ENCODE results near the gene ZBP1. TPM values are rescaled to one million over a fixed set of nuclear protein-coding genes. Genes with fewer than 3 reads are reported as not detected.

ZBP1 gene
- total RNA-seq, 4 donors from 2014 or later = 0.08 to 1.7 (median 0.23) TPM

GRCh38 chr20:57652606-57653545, 32.6 kb upstream of the ZBP1 start:
- no peak for DNase-seq
- 81 to 82% methylated on average over 11 to 12 of the region's 28 CpGs for WGBS, 2 donors

DNA sequence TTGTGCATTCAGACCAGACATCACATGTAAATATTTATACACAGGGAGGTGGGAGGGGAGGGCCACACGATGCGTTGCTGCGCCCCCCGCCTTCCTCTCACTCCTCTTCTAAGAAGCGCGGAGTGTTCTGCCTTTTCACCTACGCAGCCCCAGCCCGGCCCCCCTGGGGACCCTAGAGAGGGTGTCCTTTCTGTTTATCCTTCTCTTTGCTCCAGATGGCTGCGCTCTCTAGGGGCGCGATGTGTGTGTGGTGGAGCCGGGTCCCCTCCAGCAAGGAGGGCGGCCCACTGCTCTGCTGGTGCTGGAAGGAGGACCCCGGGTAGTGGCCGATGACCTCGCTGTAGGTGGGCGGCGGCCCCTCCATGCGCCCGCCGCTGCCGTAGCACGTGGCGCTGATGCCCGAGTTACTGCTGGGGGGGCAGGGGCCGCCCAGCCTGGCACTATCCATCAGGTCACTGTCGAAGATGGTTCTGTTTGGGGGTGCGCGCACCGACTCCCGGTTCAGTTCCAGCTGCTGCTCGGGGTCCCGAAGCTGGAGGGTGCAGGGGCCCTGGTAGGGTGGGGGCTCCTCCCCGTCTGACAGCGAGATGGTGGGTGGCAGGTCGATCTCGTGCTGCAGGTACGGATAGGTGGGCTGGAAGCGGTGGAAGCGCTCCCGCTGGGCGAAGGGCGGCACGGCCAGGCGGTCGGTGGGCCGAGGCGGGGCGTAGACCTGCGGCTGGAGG, 31.8 kb upstream of the ZBP1 start:
- H3K27me3 ChIP-seq = no peaks in the 10 kb centered on the region
- no peaks in the 10 kb centered on the region for H3K9me3 ChIP-seq
- H3K27ac ChIP-seq = no peak overlapping the region
- DNase-seq = no peak
- intact Hi-C loops (cut with DNase I) = loop anchor here (5.0 to 10.0 kb wide), 2 partner anchors 443 to 530 kb away; no protein-coding TSS in a partner anchor
- no peak for TF ChIP-seq POLR2A (IDR thresholded peaks at IDR 0.05)
- TF ChIP-seq CTCF (IDR thresholded peaks at IDR 0.05) = no peak
- WGBS, 2 donors = 94 to 96% methylated on average over 18 to 20 of the region's 50 CpGs
- no peaks in the 10 kb centered on the region for H3K4me1 ChIP-seq
- peaks cover 0 to 31% (median 5%) of the 10 kb centered on the region in 3 donors for H3K36me3 ChIP-seq
- H3K4me3 ChIP-seq = no peak overlapping the region

More at GRCh38 chr20:57652606-57653545, 32.6 kb upstream of the ZBP1 start:
- Histone ChIP-seq H3K9me3 (no peaks in the 10 kb centered on the region), H3K4me1 (peaks cover 0 to 8% (median 7%) of the 10 kb centered on the region in 3 donors), H3K27me3 (no peaks in the 10 kb centered on the region), H3K36me3 (peaks cover 0 to 38% (median 5%) of the 10 kb centered on the region in 3 donors), H3K4me3 (no peak overlapping the region), H3K27ac (no peak overlapping the region)
- TF ChIP-seq POLR2A (IDR thresholded peaks at IDR 0.05) = no peak
- TF ChIP-seq CTCF (IDR thresholded peaks at IDR 0.05) = no peak
- intact Hi-C loops (cut with DNase I) = loop anchor here (5.0 to 10.0 kb wide), 2 partner anchors 442 to 529 kb away; no protein-coding TSS in a partner anchor

DNA sequence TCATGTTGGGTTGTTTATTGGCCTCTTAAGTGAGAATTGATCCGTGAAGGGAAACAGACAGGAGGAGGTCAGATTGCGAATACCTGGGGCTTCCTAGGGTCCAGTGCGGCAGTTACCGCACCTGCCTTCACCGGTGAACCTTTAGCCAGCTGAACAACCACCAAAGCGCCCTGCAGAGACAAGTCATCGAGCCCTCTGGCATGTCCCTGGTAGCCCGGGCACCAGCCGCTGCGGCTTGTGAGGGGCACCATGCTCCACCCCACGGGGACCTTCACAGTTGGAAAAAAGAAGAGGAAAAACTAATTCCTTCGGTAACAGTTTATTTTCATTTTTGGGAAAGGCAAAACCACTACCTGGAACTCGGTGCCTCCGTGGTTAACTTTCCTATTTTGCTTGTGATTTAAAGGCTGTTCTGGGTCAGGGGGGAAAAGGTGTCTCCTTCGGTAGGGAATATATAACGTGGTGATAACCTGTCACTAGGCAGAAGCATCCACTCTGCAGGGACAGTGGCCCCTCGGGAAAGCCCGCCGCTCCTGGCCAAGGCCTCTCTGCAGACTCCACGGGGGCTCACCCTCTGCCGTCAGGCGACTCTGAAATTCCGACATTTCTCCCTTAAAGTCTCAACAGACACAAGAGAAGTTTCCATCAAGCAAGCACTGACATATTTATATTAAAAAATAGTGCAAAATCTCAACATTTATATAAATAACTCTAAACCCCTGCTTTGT, 30.7 kb upstream of the ZBP1 start:
- no peaks in the 10 kb centered on the region for H3K27me3 ChIP-seq
- no peak overlapping the region for H3K27ac ChIP-seq
- H3K36me3 ChIP-seq = peaks cover 0 to 23% (median 5%) of the 10 kb centered on the region in 3 donors
- no peaks in the 10 kb centered on the region for H3K4me1 ChIP-seq
- DNase-seq = no peak
- H3K9me3 ChIP-seq = no peaks in the 10 kb centered on the region
- H3K4me3 ChIP-seq = no peak overlapping the region
- TF ChIP-seq POLR2A (IDR thresholded peaks at IDR 0.05) = no peak
- no peak for TF ChIP-seq CTCF (IDR thresholded peaks at IDR 0.05)
- intact Hi-C loops (cut with DNase I) = loop anchor here (5.0 to 10.0 kb wide), 2 partner anchors 444 to 531 kb away; no protein-coding TSS in a partner anchor
- WGBS, 2 donors = 84 to 89% methylated on average over 17 to 19 of the region's 23 CpGs

GRCh38 chr20:57650266-57650665, 30.0 kb upstream of the ZBP1 start:
- peaks cover 0 to 23% (median 5%) of the 10 kb centered on the region in 3 donors for H3K36me3 ChIP-seq
- H3K27me3 ChIP-seq = no peaks in the 10 kb centered on the region
- no peak overlapping the region for H3K27ac ChIP-seq
- no peaks in the 10 kb centered on the region for H3K4me1 ChIP-seq
- no peaks in the 10 kb centered on the region for H3K9me3 ChIP-seq
- DNase-seq = no peak
- 50 to 92% methylated on average over 3 to 4 of the region's 9 CpGs for WGBS, 2 donors
- H3K4me3 ChIP-seq = no peak overlapping the region
- no peak for TF ChIP-seq POLR2A (IDR thresholded peaks at IDR 0.05)
- no peak for TF ChIP-seq CTCF (IDR thresholded peaks at IDR 0.05)
- intact Hi-C loops (cut with DNase I) = loop anchor here (5.0 to 10.0 kb wide), 2 partner anchors 445 to 532 kb away; no protein-coding TSS in a partner anchor
